ENCODE results near the gene GNRH2.
"Not testable (repeated sequence)": the region's sequence is repeated elsewhere in the genome, so short reads cannot be mapped to it uniquely, and the experiment has no call there.

The GNRH2 gene

GRCh38 chr20:3043322-3043721 lies at the start of gene GNRH2:
TSS of gene GNRH2 (plus strand) at chr20:3043622. CDS start at chr20:3044415, 793 bp downstream.
- no peak for DNase-seq (ENCODE audit: low read depth)

- no peak for DNase-seq (ENCODE audit: low read depth)
Measured at GRCh38 chr20:2995796-2996195, 47.6 kb upstream of the GNRH2 start.

GRCh38 chr20:2998728-2999127 lies 44.7 kb upstream of the GNRH2 start:
- no peak for DNase-seq (ENCODE audit: low read depth)

GRCh38 chr20:3000852-3001523 lies 42.4 kb upstream of the GNRH2 start:
- DNase-seq (ENCODE audit: low read depth), result no peak

GRCh38 chr20:3003416-3003815 lies 40.0 kb upstream of the GNRH2 start:
- DNase-seq (ENCODE audit: low read depth), result no peak

- DNase-seq (ENCODE audit: low read depth), result peak; percentile 7
Measured at GRCh38 chr20:3010985-3011723, 32.3 kb upstream of the GNRH2 start.

- DNase-seq (ENCODE audit: low read depth), result peak; percentile 8
Measured at GRCh38 chr20:3011752-3012151, 31.7 kb upstream of the GNRH2 start.

- DNase-seq (ENCODE audit: low read depth), result no peak
Measured at GRCh38 chr20:3013771-3014170, 29.7 kb upstream of the GNRH2 start.

GRCh38 chr20:3014179-3014578 lies 29.2 kb upstream of the GNRH2 start:
- DNase-seq (ENCODE audit: low read depth), result no peak

GRCh38 chr20:3014662-3015061 lies 28.8 kb upstream of the GNRH2 start:
- peak; percentile 11 for DNase-seq (ENCODE audit: low read depth)

GRCh38 chr20:3015302-3015701 lies 28.1 kb upstream of the GNRH2 start:
- DNase-seq (ENCODE audit: low read depth), result not testable (repeated sequence)

- DNase-seq (ENCODE audit: low read depth), result no peak
Measured at GRCh38 chr20:3021327-3021726, 22.1 kb upstream of the GNRH2 start.

- DNase-seq (ENCODE audit: low read depth), result no peak
Measured at GRCh38 chr20:3021777-3022176, 21.6 kb upstream of the GNRH2 start.

- not testable (repeated sequence) for DNase-seq (ENCODE audit: low read depth)
Measured at GRCh38 chr20:3022559-3023490, 20.6 kb upstream of the GNRH2 start.

- no peak for DNase-seq (ENCODE audit: low read depth)
Measured at GRCh38 chr20:3027987-3028386, 15.4 kb upstream of the GNRH2 start.

- no peak for DNase-seq (ENCODE audit: low read depth)
Measured at GRCh38 chr20:3031524-3032147, 11.8 kb upstream of the GNRH2 start.

GRCh38 chr20:3032624-3033023 lies 10.8 kb upstream of the GNRH2 start:
- no peak for DNase-seq (ENCODE audit: low read depth)

GRCh38 chr20:3037654-3038053 lies 5.8 kb upstream of the GNRH2 start:
- DNase-seq (ENCODE audit: low read depth), result no peak

- no peak for DNase-seq (ENCODE audit: low read depth)
Measured at GRCh38 chr20:3038454-3038853, 5.0 kb upstream of the GNRH2 start.

GRCh38 chr20:3039426-3039825 lies 4.0 kb upstream of the GNRH2 start:
- no peak for DNase-seq (ENCODE audit: low read depth)

- DNase-seq (ENCODE audit: low read depth), result no peak
Measured at GRCh38 chr20:3040086-3040485, 3.3 kb upstream of the GNRH2 start.

GRCh38 chr20:3041854-3042409 lies 1.5 kb upstream of the GNRH2 start:
- no peak for DNase-seq (ENCODE audit: low read depth)

Measured in activated T-cell treated with anti-CD3 and anti-CD28 coated beads for 24 hours (primary cell).